LoVo (cell line): ENCODE measurements around the gene LFNG.

Experiments
- DNase-seq: peaks from one replicate; pipeline ENCODE4 v3.0.0-alpha.2; 2016; ENCODE audit warnings: low spot score

Gene LFNG

GRCh38 chr7:2517678-2518507 is 1.7 kb upstream of the LFNG start:
- no peak for DNase-seq

GRCh38 chr7:2518737-2519118 is 846 bp upstream of the LFNG start:
- DNase-seq: no peak

GRCh38 chr7:2520131-2520760 is 672 bp downstream of the LFNG start:
- DNase-seq: peak; percentile 22

GRCh38 chr7:2520761-2521290 is 1.3 kb downstream of the LFNG start:
- DNase-seq: no peak

GRCh38 chr7:2521341-2521745 is 1.8 kb downstream of the LFNG start:
- no peak for DNase-seq

- DNase-seq: no peak
Observed at GRCh38 chr7:2521952-2522591, 2.5 kb downstream of the LFNG start.

- no peak for DNase-seq
Observed at GRCh38 chr7:2522780-2523433, 3.3 kb downstream of the LFNG start.

GRCh38 chr7:2523461-2523936 is 3.9 kb downstream of the LFNG start:
- DNase-seq: no peak

- peak; percentile 94 for DNase-seq
Observed at GRCh38 chr7:2523941-2524807, 4.6 kb downstream of the LFNG start.

GRCh38 chr7:2524808-2525657 is 5.5 kb downstream of the LFNG start:
- no peak for DNase-seq

- DNase-seq: no peak
Observed at GRCh38 chr7:2525658-2526630, 6.4 kb downstream of the LFNG start.

- DNase-seq: no peak
Observed at GRCh38 chr7:2526659-2527504, 7.3 kb downstream of the LFNG start.

- peak; percentile 30 for DNase-seq
Observed at GRCh38 chr7:2527505-2528467, 8.2 kb downstream of the LFNG start.

GRCh38 chr7:2528481-2529095 is 9.0 kb downstream of the LFNG start:
- DNase-seq: no peak

- no peak for DNase-seq
Observed at GRCh38 chr7:2529161-2530070, 9.8 kb downstream of the LFNG start.
